Measurements from ENCODE around the gene TRAPPC4.
"Not testable (repeated sequence)": the region's sequence is repeated elsewhere in the genome, so short reads cannot be mapped to it uniquely, and the experiment has no call there.

Gene TRAPPC4

GRCh38 chr11:119034813-119035212, 16.2 kb downstream of the TRAPPC4 start:
- DNase-seq (ENCODE audit: low read depth), result no peak

- DNase-seq (ENCODE audit: low read depth), result no peak
These were observed 20.3 kb downstream of the TRAPPC4 start for GRCh38 chr11:119038884-119039283.

GRCh38 chr11:119039471-119039870, 20.9 kb downstream of the TRAPPC4 start:
- not testable (repeated sequence) for DNase-seq (ENCODE audit: low read depth)

- DNase-seq (ENCODE audit: low read depth), result no peak
These were observed 23.4 kb downstream of the TRAPPC4 start for GRCh38 chr11:119041821-119042514.

GRCh38 chr11:119042927-119043326, 24.4 kb downstream of the TRAPPC4 start:
- DNase-seq (ENCODE audit: low read depth), result no peak

GRCh38 chr11:119044708-119045107, 26.1 kb downstream of the TRAPPC4 start:
- no peak for DNase-seq (ENCODE audit: low read depth)

GRCh38 chr11:119046489-119046888, 27.9 kb downstream of the TRAPPC4 start:
- no peak for DNase-seq (ENCODE audit: low read depth)

GRCh38 chr11:119047205-119047604, 28.6 kb downstream of the TRAPPC4 start:
- DNase-seq (ENCODE audit: low read depth), result no peak

GRCh38 chr11:119048644-119049043, 30.1 kb downstream of the TRAPPC4 start:
- no peak for DNase-seq (ENCODE audit: low read depth)

GRCh38 chr11:119049081-119049480, 30.5 kb downstream of the TRAPPC4 start:
- no peak for DNase-seq (ENCODE audit: low read depth)

- DNase-seq (ENCODE audit: low read depth), result no peak
These were observed 33.0 kb downstream of the TRAPPC4 start for GRCh38 chr11:119051440-119052162.

GRCh38 chr11:119052163-119052814, 33.7 kb downstream of the TRAPPC4 start:
- DNase-seq (ENCODE audit: low read depth), result no peak

GRCh38 chr11:119054418-119054817, 35.9 kb downstream of the TRAPPC4 start:
- no peak for DNase-seq (ENCODE audit: low read depth)

GRCh38 chr11:119055901-119056300, 37.3 kb downstream of the TRAPPC4 start:
- DNase-seq (ENCODE audit: low read depth), result peak; percentile 58

- peak; percentile 27 for DNase-seq (ENCODE audit: low read depth)
These were observed 37.9 kb downstream of the TRAPPC4 start for GRCh38 chr11:119056421-119056999.

GRCh38 chr11:119057000-119057769, 38.6 kb downstream of the TRAPPC4 start, which contains the start of gene HYOU1:
Gene HYOU1, minus strand, starts transcription at chr11:119057205. Its CDS starts 1,045 bp downstream, at chr11:119056160.
- DNase-seq (ENCODE audit: low read depth), result peak; percentile 98

- not testable (repeated sequence) for DNase-seq (ENCODE audit: low read depth)
These were observed 40.6 kb downstream of the TRAPPC4 start for GRCh38 chr11:119059128-119059527.

GRCh38 chr11:119061256-119061655, 42.7 kb downstream of the TRAPPC4 start:
- no peak for DNase-seq (ENCODE audit: low read depth)

- DNase-seq (ENCODE audit: low read depth), result peak; percentile 44
These were observed 44.2 kb downstream of the TRAPPC4 start for GRCh38 chr11:119062779-119063178.

- DNase-seq (ENCODE audit: low read depth), result peak; percentile 65
These were observed 46.8 kb downstream of the TRAPPC4 start for GRCh38 chr11:119065369-119065768.

- DNase-seq (ENCODE audit: low read depth), result peak; percentile 99
These were observed 49.0 kb downstream of the TRAPPC4 start, which contains the start of gene VPS11 for GRCh38 chr11:119067371-119068222. Gene VPS11, plus strand, starts transcription at chr11:119067818. Its CDS starts 6 bp downstream, at chr11:119067824.

All from ELR (cell line).